Measurements from ENCODE around the gene TLCD3B.

- TF ChIP-seq CTCF (IDR thresholded peaks at IDR 0.05), result no peak
- TF ChIP-seq POLR2A (IDR thresholded peaks at IDR 0.05), result no peak
Measured at GRCh38 chr16:30024451-30024850, 6.6 kb downstream of the TLCD3B start.
